Measurements from ENCODE around the gene AKAP8L.

AKAP8L gene

DNA sequence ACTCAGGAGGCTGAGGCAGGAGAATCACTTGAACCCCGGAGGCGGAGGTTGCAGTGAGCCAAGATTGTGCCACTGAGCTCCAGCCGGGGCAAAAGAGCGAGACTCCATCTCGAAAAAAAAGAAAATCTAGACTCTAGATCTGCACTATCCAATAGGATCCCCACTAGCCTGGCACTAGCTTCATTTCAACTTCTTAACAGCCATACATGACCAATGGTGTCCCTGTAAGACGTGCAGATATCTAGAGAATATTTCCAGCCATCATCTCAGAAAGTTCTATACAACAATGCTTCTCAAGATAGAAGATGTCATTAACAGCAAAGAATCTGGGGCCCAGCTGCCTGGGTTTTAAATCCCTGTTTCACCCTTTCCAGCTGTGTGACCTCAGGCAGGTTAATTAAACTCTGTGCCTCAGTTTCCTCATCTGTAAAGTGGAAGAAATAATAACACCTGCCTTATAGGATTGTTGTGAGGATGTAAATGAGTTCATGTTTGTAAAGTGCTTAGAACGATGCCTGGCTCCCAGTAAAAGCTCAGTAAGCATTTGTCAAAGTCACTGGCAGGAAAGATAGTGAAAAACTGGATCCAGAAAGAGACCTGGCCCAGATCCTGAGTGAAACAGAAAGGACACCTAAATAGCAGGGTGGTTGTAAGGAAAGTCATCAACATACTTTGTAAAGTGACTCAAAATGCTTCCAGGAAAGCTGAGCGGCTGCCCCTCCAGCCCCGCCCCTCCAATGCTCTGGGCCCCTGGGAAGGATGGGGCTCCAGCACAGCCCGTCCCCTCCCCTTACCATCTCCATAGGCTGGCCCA lies 17.4 kb upstream of the AKAP8L start:
- TF ChIP-seq, protein P1, sequence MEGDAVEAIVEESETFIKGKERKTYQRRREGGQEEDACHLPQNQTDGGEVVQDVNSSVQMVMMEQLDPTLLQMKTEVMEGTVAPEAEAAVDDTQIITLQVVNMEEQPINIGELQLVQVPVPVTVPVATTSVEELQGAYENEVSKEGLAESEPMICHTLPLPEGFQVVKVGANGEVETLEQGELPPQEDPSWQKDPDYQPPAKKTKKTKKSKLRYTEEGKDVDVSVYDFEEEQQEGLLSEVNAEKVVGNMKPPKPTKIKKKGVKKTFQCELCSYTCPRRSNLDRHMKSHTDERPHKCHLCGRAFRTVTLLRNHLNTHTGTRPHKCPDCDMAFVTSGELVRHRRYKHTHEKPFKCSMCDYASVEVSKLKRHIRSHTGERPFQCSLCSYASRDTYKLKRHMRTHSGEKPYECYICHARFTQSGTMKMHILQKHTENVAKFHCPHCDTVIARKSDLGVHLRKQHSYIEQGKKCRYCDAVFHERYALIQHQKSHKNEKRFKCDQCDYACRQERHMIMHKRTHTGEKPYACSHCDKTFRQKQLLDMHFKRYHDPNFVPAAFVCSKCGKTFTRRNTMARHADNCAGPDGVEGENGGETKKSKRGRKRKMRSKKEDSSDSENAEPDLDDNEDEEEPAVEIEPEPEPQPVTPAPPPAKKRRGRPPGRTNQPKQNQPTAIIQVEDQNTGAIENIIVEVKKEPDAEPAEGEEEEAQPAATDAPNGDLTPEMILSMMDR (IDR thresholded peaks at IDR 0.05; ENCODE audit: low read depth, low read length) = no peak
- H3K4me3 ChIP-seq (ENCODE audit: low read depth, low read length) = no peak overlapping the region

DNA sequence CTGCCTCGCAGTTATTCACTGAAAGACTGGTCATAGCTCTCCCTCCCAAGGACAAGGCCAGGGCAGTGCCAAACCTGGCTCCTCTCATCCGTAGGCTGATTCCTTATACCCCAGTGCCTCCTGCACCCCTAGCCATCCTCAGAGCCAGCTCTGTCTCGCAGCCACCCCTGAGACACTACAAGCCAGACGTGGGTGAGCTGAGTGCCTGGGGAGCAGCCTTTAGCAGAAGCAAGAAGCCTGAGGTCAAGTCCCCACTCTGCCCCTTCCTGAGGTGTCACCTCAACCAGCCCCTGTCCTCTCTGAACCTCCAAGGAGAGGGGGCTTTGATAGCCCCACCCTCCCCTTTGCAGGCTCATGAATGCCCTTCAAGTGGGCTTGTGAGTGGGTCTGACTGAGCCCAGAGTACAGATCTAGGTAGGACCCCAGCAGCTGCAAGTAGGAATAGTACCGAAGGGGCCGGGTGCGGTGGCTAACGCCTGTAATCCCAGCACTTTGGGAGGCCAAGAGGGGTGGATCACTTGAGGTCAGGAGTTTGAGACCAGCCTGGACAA lies 14.8 kb upstream of the AKAP8L start:
- peak overlapping the region; percentile 58 for H3K4me3 ChIP-seq (ENCODE audit: low read depth, low read length)
- TF ChIP-seq, protein P1 (IDR thresholded peaks at IDR 0.05; ENCODE audit: low read depth, low read length) = no peak

DNA sequence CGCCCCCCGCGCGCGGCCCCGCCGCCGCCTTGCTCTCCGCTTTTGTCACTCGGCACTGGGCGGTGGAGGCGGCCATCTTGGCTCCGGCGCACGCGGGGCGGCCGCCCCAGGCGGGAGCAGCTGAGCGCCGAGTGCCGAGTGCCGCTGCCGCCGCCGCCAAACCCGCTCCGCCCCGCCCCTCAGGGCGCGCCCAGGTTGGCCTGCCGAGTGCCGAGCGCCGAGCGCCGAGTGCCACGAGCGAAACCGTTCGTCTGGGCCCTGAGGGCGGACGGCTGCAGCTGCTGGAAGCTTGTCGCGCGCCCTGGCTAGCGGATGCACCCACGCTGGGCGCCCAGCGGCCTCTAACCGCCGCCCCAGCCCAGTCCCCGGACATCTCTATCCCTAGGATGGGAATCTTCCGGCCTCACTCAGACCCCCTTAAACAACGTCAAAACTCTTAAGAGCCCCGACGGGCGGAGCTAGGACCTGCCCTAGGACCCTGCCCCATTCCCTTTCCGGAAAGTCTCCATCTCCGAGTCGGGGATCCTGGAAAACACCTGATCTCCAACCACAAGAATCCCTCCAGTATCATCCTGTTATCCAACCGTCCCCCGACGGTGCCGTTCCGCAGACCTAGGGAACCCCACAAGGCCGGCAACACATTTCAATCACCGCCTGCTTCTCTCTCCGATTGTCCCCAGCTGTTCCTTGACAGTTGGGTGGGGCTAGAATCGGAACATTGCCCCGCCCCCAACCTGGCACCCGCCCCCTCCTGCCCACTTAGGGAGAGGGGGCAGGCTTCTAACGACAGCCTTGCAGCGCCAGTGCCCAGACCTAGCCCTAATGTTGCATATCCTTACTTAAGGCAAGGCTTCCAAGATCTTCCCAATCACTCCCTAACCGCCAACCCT lies 14.1 kb upstream of the AKAP8L start:
- TF ChIP-seq, protein P1 (IDR thresholded peaks at IDR 0.05; ENCODE audit: low read depth, low read length) = no peak
- H3K4me3 ChIP-seq (ENCODE audit: low read depth, low read length) = peak overlapping the region; percentile 58

DNA sequence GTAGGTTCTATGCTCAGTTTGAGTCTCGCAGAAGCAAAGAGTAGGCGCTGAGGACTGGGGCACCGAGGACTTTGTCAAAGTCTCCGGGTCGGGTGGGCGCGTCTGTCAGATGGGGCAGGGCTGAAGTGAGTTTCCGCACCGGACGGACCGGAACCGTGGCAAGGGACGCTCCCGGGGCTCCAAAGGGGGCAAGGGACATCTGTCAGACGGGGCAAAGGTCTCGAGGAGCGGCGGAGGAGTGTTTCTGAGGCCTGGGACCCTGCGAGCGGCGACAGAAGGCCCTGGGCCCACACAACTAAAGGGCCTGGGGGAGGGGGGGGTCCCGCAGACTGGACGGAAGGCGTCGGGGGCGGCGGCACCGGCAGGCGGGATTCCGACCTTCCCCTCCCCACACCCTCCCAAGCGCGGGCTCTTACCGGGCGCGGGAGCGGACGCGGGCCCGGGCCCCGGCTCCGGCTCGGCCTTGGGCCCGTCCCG lies 13.3 kb upstream of the AKAP8L start:
- peak overlapping the region; percentile 88 for H3K4me3 ChIP-seq (ENCODE audit: low read depth, low read length)
- TF ChIP-seq, protein P1 (IDR thresholded peaks at IDR 0.05; ENCODE audit: low read depth, low read length) = no peak

DNA sequence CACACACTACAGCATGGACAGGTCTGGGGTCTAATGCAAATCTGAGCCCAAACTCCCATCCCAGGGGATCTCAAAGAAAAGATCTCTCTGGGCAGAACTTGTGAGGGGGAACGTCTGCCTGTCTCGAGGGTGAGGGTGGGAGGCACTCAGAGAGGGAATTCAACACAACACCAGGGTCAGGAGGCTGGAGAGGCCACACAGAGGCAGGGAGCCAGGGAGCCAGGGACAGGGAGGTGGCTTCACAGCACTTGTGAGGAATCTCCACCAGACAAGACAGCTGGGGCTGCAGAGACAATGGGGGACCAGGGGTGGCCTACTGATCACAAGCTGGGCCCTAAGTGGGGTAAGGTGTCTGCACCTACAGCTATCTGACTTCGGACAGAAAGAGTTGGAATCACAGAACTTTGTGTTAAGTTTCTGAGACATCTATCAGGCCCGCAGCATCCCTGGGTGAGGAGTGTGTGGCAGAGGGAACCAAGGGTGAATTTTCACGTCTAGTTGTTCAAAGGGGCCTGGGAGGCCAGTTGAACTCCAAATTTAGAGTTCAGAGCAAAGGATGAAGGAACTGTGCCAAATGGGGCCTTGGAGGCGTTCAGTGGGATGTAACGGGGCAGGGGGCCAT lies 12.7 kb upstream of the AKAP8L start:
- TF ChIP-seq, protein P1 (IDR thresholded peaks at IDR 0.05; ENCODE audit: low read depth, low read length) = no peak
- peak overlapping the region; percentile 88 for H3K4me3 ChIP-seq (ENCODE audit: low read depth, low read length)

DNA sequence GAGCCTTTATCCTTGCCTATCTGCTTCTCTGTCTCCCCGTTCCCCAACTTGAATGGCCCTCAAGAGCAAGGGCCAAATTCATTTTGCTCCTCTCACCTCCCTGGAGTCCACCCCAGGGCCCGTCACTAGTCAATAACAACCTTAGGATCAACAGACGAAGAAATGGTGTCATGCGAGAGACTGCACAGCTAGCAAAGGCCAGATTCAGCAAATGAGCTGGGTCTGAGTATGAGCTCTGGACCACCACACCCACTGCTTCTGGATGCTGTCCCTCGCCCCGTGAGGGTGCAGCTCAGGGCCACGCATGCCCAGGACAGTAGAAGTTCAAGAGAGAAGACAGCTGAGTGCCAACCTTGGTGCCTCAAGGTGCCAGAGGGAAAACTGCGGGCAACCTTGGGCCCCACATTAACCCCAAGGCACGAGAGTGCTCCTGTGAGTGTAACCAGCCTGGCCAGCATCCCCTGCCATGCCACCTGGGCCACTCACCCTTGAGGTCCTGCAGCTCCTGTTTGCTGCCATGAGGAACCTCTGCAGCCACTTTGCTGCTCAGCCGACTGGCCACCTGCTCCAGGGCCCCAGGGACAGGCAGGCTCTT lies 11.8 kb upstream of the AKAP8L start:
- TF ChIP-seq, protein P1 (IDR thresholded peaks at IDR 0.05; ENCODE audit: low read depth, low read length) = no peak
- peak overlapping the region; percentile 88 for H3K4me3 ChIP-seq (ENCODE audit: low read depth, low read length)
